Liver (tissue), 3 donors: ENCODE data around the gene GSK3B.

Experiments used
- EGR1 ChIP-seq, 2 donors: IDR thresholded peaks; 2 replicates each; pipeline ENCODE4 v1.6.1; 2016 to 2018; ENCODE audit warnings: antibody characterized with exemption in 2 of 2, low read depth in 2 of 2
- GABPA ChIP-seq, 2 donors: IDR thresholded peaks in 1 of 2; conservative IDR thresholded peaks in 1 of 2; 2 replicates each; pipeline ENCODE4 v1.6.1; 2016; ENCODE audit warnings: antibody characterized with exemption in 2 of 2, mild to moderate bottlenecking in 1 of 2, moderate library complexity in 1 of 2
- JUND ChIP-seq, 2 donors: IDR thresholded peaks; 2 replicates each; pipeline ENCODE4 v1.6.1; 2016; ENCODE audit warnings: antibody characterized with exemption in 2 of 2
- REST ChIP-seq: IDR thresholded peaks from 2 replicates; pipeline ENCODE4 v1.6.1; 2016; ENCODE audit warnings: antibody characterized with exemption, mild to moderate bottlenecking
- SP1 ChIP-seq: IDR thresholded peaks from 2 replicates; pipeline ENCODE4 v1.6.1; 2018; ENCODE audit warnings: antibody characterized with exemption, mild to moderate bottlenecking
- TAF1 ChIP-seq: conservative IDR thresholded peaks from 2 replicates; pipeline ENCODE4 v1.6.1; 2016; ENCODE audit warnings: antibody characterized with exemption, mild to moderate bottlenecking
- YY1 ChIP-seq: IDR thresholded peaks from 2 replicates; pipeline ENCODE4 v1.6.1; 2016; ENCODE audit warnings: antibody characterized with exemption, mild to moderate bottlenecking
- TF ChIP-seq, protein P1 (sequence below): fragments of 150-350 bp; IDR thresholded peaks from 2 replicates; pipeline ENCODE4 v1.5.1; 2017; ENCODE audit warnings: improper control_type of control experiment, low read depth, low read length; ENCODE audit not compliant: missing input control
- TF ChIP-seq, protein P2 (sequence below): IDR thresholded peaks from 2 replicates; pipeline ENCODE4 v1.6.1; 2016; ENCODE audit warnings: antibody characterized with exemption
- donor health status: healthy.
- donor health status: healthy.

- TF ChIP-seq, protein P1, sequence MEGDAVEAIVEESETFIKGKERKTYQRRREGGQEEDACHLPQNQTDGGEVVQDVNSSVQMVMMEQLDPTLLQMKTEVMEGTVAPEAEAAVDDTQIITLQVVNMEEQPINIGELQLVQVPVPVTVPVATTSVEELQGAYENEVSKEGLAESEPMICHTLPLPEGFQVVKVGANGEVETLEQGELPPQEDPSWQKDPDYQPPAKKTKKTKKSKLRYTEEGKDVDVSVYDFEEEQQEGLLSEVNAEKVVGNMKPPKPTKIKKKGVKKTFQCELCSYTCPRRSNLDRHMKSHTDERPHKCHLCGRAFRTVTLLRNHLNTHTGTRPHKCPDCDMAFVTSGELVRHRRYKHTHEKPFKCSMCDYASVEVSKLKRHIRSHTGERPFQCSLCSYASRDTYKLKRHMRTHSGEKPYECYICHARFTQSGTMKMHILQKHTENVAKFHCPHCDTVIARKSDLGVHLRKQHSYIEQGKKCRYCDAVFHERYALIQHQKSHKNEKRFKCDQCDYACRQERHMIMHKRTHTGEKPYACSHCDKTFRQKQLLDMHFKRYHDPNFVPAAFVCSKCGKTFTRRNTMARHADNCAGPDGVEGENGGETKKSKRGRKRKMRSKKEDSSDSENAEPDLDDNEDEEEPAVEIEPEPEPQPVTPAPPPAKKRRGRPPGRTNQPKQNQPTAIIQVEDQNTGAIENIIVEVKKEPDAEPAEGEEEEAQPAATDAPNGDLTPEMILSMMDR: no peak
- TF ChIP-seq YY1: no peak
- no peak for TF ChIP-seq GABPA (IDR thresholded peaks at IDR 0.05 in 1 of 2, conservative IDR thresholded peaks at IDR 0.05 in 1 of 2)
- no peak for TF ChIP-seq EGR1 (IDR thresholded peaks at IDR 0.05; ENCODE audit: low read depth in 2 of 2)
- TF ChIP-seq, protein P2, sequence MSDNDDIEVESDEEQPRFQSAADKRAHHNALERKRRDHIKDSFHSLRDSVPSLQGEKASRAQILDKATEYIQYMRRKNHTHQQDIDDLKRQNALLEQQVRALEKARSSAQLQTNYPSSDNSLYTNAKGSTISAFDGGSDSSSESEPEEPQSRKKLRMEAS: no peak
- TF ChIP-seq TAF1: no peak
- TF ChIP-seq JUND (IDR thresholded peaks at IDR 0.05): no peak
- TF ChIP-seq REST: no peak
- TF ChIP-seq SP1: no peak
These were observed 245.1 kb downstream of the GSK3B start for GRCh38 chr3:119849126-119849525.
